Neural progenitor cell (in vitro differentiated cells): Measurements from ENCODE around the gene ADSS1. TPM values are rescaled to one million over a fixed set of nuclear protein-coding genes. Genes with fewer than 3 reads are reported as not detected.
A peak's percentile ranks its signal among the peaks of the same experiment; 100 is the strongest.

Experiments used
- DNase-seq: peaks from one replicate; pipeline ENCODE4 v3.0.0-alpha.2; 2016; ENCODE audit warnings: low spot score
- H2AFZ ChIP-seq: fragments of 200-600 bp; sonication (generic); replicated peaks from 2 replicates; pipeline ENCODE4 v1.6.1; 2016; ENCODE audit warnings: antibody characterized with exemption
- H3F3A ChIP-seq: fragments of 200-600 bp; sonication (generic); 2 replicates; pipeline ENCODE4 v1.6.1; 2016; ENCODE audit warnings: antibody characterized with exemption, low read depth
- H3K27ac ChIP-seq: fragments of 200-600 bp; sonication (generic); 2 replicates; pipeline ENCODE4 v1.5.1; 2016; ENCODE audit warnings: mild to moderate bottlenecking
- H3K27me3 ChIP-seq: fragments of 200-600 bp; sonication (generic); 2 replicates; pipeline ENCODE4 v1.6.1; 2016; ENCODE audit warnings: mild to moderate bottlenecking, moderate library complexity
- H3K36me3 ChIP-seq: fragments of 200-600 bp; sonication (generic); 2 replicates; pipeline ENCODE4 v1.5.1; 2016
- H3K4me1 ChIP-seq: fragments of 200-600 bp; sonication (generic); 2 replicates; pipeline ENCODE4 v1.6.1; 2016; ENCODE audit warnings: mixed run types
- H3K4me2 ChIP-seq: fragments of 200-600 bp; sonication (generic); 2 replicates; pipeline ENCODE4 v1.6.1; 2016
- H3K4me3 ChIP-seq: fragments of 200-600 bp; sonication (generic); 2 replicates; pipeline ENCODE4 v1.5.1; 2016
- H3K79me2 ChIP-seq: fragments of 200-600 bp; sonication (generic); 2 replicates; pipeline ENCODE4 v1.6.1; 2016; ENCODE audit warnings: low read depth
- H3K9ac ChIP-seq: fragments of 200-600 bp; sonication (generic); 2 replicates; pipeline ENCODE4 v1.6.1; 2016
- H3K9me3 ChIP-seq: fragments of 200-600 bp; sonication (generic); 2 replicates; pipeline ENCODE4 v1.5.1; 2016; ENCODE audit warnings: low read depth
- H4K20me1 ChIP-seq: fragments of 200-600 bp; sonication (generic); 2 replicates; pipeline ENCODE4 v1.6.1; 2016; ENCODE audit warnings: low read depth
- H3K27ac Mint-ChIP-seq: 3 replicates; pipeline ENCODE4 v1.8.0; 2021; ENCODE audit warnings: mixed read lengths
- H3K27me3 Mint-ChIP-seq: 2 replicates; pipeline ENCODE4 v1.8.0; 2022; ENCODE audit warnings: low read depth, mild to moderate bottlenecking, inconsistent platforms, moderate library complexity, mixed read lengths; ENCODE audit not compliant: insufficient read depth
- H3K36me3 Mint-ChIP-seq: 3 replicates; pipeline ENCODE4 v1.8.0; 2021; ENCODE audit warnings: mixed read lengths
- H3K4me1 Mint-ChIP-seq: 3 replicates; pipeline ENCODE4 v1.8.0; 2021; ENCODE audit warnings: mixed read lengths
- H3K4me3 Mint-ChIP-seq: 3 replicates; pipeline ENCODE4 v1.8.0; 2021; ENCODE audit warnings: mild to moderate bottlenecking, moderate library complexity, mixed read lengths
- H3K9me3 Mint-ChIP-seq: 3 replicates; pipeline ENCODE4 v1.8.0; 2020; ENCODE audit warnings: mixed read lengths
- EZH2 ChIP-seq: fragments of 200-600 bp; sonication (generic); IDR thresholded peaks from 2 replicates; pipeline ENCODE4 v1.6.1; 2017; ENCODE audit warnings: antibody characterized with exemption, mild to moderate bottlenecking, moderate library complexity
- EZH2phosphoT487 ChIP-seq: fragments of 200-600 bp; sonication (generic); IDR thresholded peaks from 2 replicates; pipeline ENCODE4 v1.6.1; 2017; ENCODE audit warnings: antibody characterized with exemption
- total RNA-seq: library from RNA; depleted of rRNA; stranded (reverse); fragments of >200 nt; gene quantifications from 2 replicates; pipeline ENCODE4 v1.2.3, GENCODE V29; 2015; ENCODE audit warnings: low replicate concordance
- TF ChIP-seq, protein P1 (sequence below): fragments of 200-600 bp; sonication (generic); IDR thresholded peaks from 2 replicates; pipeline ENCODE4 v1.5.1; 2017; ENCODE audit warnings: antibody characterized with exemption, mild to moderate bottlenecking

ADSS1 gene
- total RNA-seq, 1 donor from 2014 or later, result 26.4 TPM

DNA sequence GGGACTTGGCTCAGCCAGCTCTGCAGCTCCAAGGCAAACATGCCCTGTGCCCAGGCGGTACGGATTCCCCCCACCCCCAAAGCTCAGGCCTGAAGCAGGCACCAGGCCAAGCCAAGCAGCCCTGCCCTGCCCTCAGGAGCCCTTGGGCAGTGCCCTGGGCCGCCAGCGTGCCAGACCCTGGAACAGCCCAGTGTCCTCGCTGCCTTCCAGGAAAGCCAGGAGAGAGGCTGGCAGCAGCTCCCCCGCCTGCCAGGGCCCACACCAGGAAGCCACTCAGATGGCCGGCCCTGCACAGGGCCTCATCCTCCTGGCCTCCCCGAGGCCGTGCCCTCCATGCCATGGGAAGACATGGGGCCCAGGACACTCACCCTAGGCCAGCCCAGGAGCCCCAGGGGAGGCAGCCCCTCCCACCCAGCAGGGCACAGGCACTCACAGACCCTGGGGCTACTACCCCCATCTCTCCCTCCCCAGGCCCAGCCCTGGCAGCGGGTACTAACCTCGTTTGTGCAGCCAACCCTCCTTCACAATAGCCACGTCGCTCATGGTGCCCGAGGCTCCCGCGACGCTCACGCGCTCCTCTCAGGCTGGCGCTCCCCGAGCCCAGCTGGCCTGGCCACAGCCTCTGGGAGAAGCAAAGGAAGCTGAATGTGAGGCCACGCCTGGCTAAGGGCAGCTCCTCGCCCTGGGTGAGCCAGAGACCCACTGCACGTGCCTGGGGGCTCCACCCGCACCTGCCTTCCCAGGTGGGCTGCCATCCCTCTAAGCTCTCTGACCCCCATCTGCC is 68.3 kb downstream of the ADSS1 start:
- no peak for TF ChIP-seq EZH2
- no peak overlapping the region for H3K27ac Mint-ChIP-seq
- Histone ChIP-seq H4K20me1 (peaks cover 77% of the 10 kb centered on the region), H3K9ac (no peak overlapping the region), H3K27me3 (peaks cover 16% of the 10 kb centered on the region), H3K4me2 (no peak overlapping the region), H3K79me2 (peaks cover 36% of the 10 kb centered on the region), H3K4me1 (peaks cover 20% of the 10 kb centered on the region), H3K9me3 (no peaks in the 10 kb centered on the region), H3K4me3 (no peak overlapping the region), H3K36me3 (no peaks in the 10 kb centered on the region), H2AFZ (no peak overlapping the region), H3K27ac (no peak overlapping the region), H3F3A (peaks cover 22% of the 10 kb centered on the region)
- no peaks in the 10 kb centered on the region for H3K9me3 Mint-ChIP-seq
- peak overlapping the region; percentile 95 for H3K4me3 Mint-ChIP-seq
- peaks cover 2% of the 10 kb centered on the region for H3K36me3 Mint-ChIP-seq
- no peak for DNase-seq
- peaks cover 10% of the 10 kb centered on the region for H3K27me3 Mint-ChIP-seq
- peaks cover 31% of the 10 kb centered on the region for H3K4me1 Mint-ChIP-seq

DNA sequence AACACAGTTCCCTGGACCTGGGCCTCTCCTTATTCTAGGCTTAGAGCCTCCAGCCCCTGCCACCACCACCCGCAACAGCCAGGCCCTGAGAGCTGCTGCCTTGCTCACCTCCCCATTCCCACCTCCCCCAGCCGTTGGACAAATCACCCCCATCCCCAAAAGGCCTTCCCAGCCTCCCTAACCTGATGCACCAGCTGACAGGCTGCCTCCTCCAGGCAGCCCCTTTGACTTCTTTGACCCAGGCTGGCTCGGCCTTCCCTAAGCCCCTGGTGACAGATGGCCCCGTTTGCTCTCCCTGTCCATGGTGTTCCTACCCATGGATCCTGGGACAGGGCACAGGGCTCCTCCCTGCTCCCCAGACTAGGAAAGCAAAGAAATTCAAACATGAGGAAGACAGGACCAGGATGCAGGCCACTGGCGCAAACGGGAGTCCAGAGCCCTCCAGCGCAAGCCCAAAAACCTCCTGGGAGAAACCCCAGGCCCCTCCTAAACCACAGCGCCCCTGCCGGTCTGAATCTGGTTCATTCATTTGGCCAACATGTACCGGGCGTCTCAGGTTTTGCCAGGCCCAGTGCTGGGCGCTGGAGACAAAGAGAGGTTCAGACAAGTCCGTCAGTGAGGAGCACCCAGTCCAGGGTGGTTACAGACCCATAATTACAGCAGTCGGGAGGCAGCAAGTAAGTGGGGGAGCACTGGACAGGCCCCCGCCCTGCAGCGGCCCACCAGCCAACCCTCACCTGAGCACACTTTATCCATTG is 69.1 kb downstream of the ADSS1 start:
- Histone ChIP-seq H3K79me2 (peaks cover 36% of the 10 kb centered on the region), H3K4me3 (peak overlapping the region; percentile 95), H3K27me3 (peaks cover 24% of the 10 kb centered on the region), H3K36me3 (no peaks in the 10 kb centered on the region), H3F3A (peaks cover 25% of the 10 kb centered on the region), H3K4me2 (peak overlapping the region; percentile 100), H3K9ac (no peak overlapping the region), H3K27ac (no peak overlapping the region), H3K4me1 (peaks cover 24% of the 10 kb centered on the region), H3K9me3 (no peaks in the 10 kb centered on the region), H4K20me1 (peaks cover 71% of the 10 kb centered on the region), H2AFZ (no peak overlapping the region)
- Mint-ChIP-seq H3K36me3 (peaks cover 2% of the 10 kb centered on the region), H3K9me3 (no peaks in the 10 kb centered on the region), H3K27me3 (peaks cover 12% of the 10 kb centered on the region), H3K4me1 (peaks cover 33% of the 10 kb centered on the region), H3K27ac (peak overlapping the region; percentile 83), H3K4me3 (peak overlapping the region; percentile 95)
- TF ChIP-seq EZH2phosphoT487 (no peak), EZH2 (no peak)
- TF ChIP-seq, protein P1, sequence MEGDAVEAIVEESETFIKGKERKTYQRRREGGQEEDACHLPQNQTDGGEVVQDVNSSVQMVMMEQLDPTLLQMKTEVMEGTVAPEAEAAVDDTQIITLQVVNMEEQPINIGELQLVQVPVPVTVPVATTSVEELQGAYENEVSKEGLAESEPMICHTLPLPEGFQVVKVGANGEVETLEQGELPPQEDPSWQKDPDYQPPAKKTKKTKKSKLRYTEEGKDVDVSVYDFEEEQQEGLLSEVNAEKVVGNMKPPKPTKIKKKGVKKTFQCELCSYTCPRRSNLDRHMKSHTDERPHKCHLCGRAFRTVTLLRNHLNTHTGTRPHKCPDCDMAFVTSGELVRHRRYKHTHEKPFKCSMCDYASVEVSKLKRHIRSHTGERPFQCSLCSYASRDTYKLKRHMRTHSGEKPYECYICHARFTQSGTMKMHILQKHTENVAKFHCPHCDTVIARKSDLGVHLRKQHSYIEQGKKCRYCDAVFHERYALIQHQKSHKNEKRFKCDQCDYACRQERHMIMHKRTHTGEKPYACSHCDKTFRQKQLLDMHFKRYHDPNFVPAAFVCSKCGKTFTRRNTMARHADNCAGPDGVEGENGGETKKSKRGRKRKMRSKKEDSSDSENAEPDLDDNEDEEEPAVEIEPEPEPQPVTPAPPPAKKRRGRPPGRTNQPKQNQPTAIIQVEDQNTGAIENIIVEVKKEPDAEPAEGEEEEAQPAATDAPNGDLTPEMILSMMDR, result peak; percentile 52
- DNase-seq, result peak; percentile 59

DNA sequence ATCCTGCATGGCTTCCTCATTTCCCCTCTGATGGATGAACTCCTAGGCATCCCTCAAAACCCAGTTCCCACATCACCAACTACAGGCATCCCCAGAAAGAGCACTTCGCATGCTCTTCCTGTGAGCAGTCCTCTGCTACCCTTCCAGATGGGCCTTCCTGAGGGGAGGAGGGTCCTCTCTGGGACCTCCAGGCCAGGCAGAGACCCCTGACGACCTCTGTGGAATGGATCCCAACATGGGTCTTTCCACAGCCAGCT is 69.6 kb downstream of the ADSS1 start:
- Histone ChIP-seq H3K4me2 (peak overlapping the region; percentile 100), H3F3A (peaks cover 25% of the 10 kb centered on the region), H3K9me3 (no peaks in the 10 kb centered on the region), H3K79me2 (peaks cover 36% of the 10 kb centered on the region), H3K36me3 (no peaks in the 10 kb centered on the region), H3K27ac (no peak overlapping the region), H3K4me1 (peaks cover 24% of the 10 kb centered on the region), H3K27me3 (peaks cover 29% of the 10 kb centered on the region), H3K4me3 (peak overlapping the region; percentile 95), H4K20me1 (peaks cover 68% of the 10 kb centered on the region), H2AFZ (no peak overlapping the region), H3K9ac (no peak overlapping the region)
- peaks cover 33% of the 10 kb centered on the region for H3K4me1 Mint-ChIP-seq
- peak overlapping the region; percentile 83 for H3K27ac Mint-ChIP-seq
- peaks cover 2% of the 10 kb centered on the region for H3K36me3 Mint-ChIP-seq
- H3K9me3 Mint-ChIP-seq, result no peaks in the 10 kb centered on the region
- TF ChIP-seq EZH2 (no peak), EZH2phosphoT487 (no peak)
- TF ChIP-seq, protein P1, result no peak
- H3K27me3 Mint-ChIP-seq, result peaks cover 14% of the 10 kb centered on the region
- peak overlapping the region; percentile 95 for H3K4me3 Mint-ChIP-seq
- DNase-seq, result no peak
